CD4-positive, CD25-positive, alpha-beta regulatory T cell (primary cell): ENCODE data around the gene OR5AK2. TPM values are rescaled to one million over a fixed set of nuclear protein-coding genes. Genes with fewer than 3 reads are reported as not detected.

Experiments used
- ATAC-seq, 2 donors: fragments of 150-1000 bp; cut with Tn5 transposase; one replicate each; pipeline ENCODE4 v1.10.0; 2021; ENCODE audit warnings: low read depth in 2 of 2, moderate number of reproducible peaks in 2 of 2, moderate library complexity in 1 of 2
- DNase-seq, 3 donors: peaks; one replicate each; pipeline versions ENCODE4 v3.0.0 to v3.0.0-alpha.2; 2012 to 2022; ENCODE audit warnings: mixed read lengths in 1 of 3
- H3K27ac ChIP-seq: one replicate; pipeline ENCODE4 v1.7.0; 2013; ENCODE audit warnings: mild to moderate bottlenecking, low read length; ENCODE audit not compliant: insufficient read depth, poor library complexity, severe bottlenecking
- H3K27me3 ChIP-seq: one replicate; pipeline ENCODE4 v1.7.0; 2013; ENCODE audit warnings: low read length; ENCODE audit not compliant: control insufficient read depth, insufficient read depth
- H3K36me3 ChIP-seq: one replicate; pipeline ENCODE4 v1.7.0; 2013; ENCODE audit warnings: mild to moderate bottlenecking, low read length, moderate library complexity; ENCODE audit not compliant: control insufficient read depth, insufficient read depth
- H3K4me1 ChIP-seq: 2 replicates; pipeline ENCODE4 v1.7.0; 2013; ENCODE audit warnings: mild to moderate bottlenecking, low read length; ENCODE audit not compliant: insufficient read depth, control insufficient read depth, poor library complexity, severe bottlenecking
- H3K4me3 ChIP-seq: one replicate; pipeline ENCODE4 v1.7.0; 2013; ENCODE audit warnings: low read depth, mild to moderate bottlenecking, low read length, moderate library complexity
- H3K9me3 ChIP-seq, 2 experiments: 1 replicate in 1 of 2; 2 replicates in 1 of 2; pipeline ENCODE4 v1.7.0; 2013; ENCODE audit warnings: low read length in 2 of 2, mild to moderate bottlenecking in 1 of 2, moderate library complexity in 1 of 2; ENCODE audit not compliant: control insufficient read depth in 2 of 2
- H3K27ac Mint-ChIP-seq, 3 donors: one replicate each; pipeline ENCODE4 v1.8.0; 2020 to 2022; ENCODE audit warnings: mild to moderate bottlenecking in 3 of 3, mixed read lengths in 3 of 3, moderate library complexity in 2 of 3
- H3K27me3 Mint-ChIP-seq: one replicate; pipeline ENCODE4 v1.8.0; 2022; ENCODE audit warnings: mild to moderate bottlenecking, mixed read lengths
- H3K36me3 Mint-ChIP-seq: one replicate; pipeline ENCODE4 v1.8.0; 2020; ENCODE audit warnings: mixed read lengths
- H3K4me1 Mint-ChIP-seq, 4 donors: one replicate each; pipeline ENCODE4 v1.8.0; 2020 to 2022; ENCODE audit warnings: mixed read lengths in 4 of 4, mild to moderate bottlenecking in 1 of 4
- H3K4me3 Mint-ChIP-seq, 4 donors: one replicate each; pipeline ENCODE4 v1.8.0; 2020 to 2022; ENCODE audit warnings: mild to moderate bottlenecking in 4 of 4, mixed read lengths in 4 of 4, moderate library complexity in 3 of 4
- H3K9me3 Mint-ChIP-seq, 7 donors: one replicate each; pipeline ENCODE4 v1.8.0; 2020 to 2022; ENCODE audit warnings: mixed read lengths in 7 of 7, mild to moderate bottlenecking in 3 of 7, moderate library complexity in 2 of 7
- polyA plus RNA-seq, 4 donors: library from polyadenylated mRNA; unstranded; fragments of 300-500 nt; fragmentation: Illumina TruSeq; gene quantifications; one replicate each; pipeline ENCODE4 v1.2.3, GENCODE V29; 2021
- total RNA-seq: library from RNA; stranded (reverse); gene quantifications from one replicate; pipeline ENCODE4 v1.2.3, GENCODE V29; 2022

Gene OR5AK2
- total and polyA plus RNA-seq, 5 donors from 2014 or later: not detected

- no peaks in the 10 kb centered on the region for H3K27me3 Mint-ChIP-seq
These were observed 11.4 kb upstream of the OR5AK2 start for GRCh38 chr11:56977314-56977713.

GRCh38 chr11:56990702-56991101, 2.0 kb downstream of the OR5AK2 start:
- no peak overlapping the region for H3K27ac ChIP-seq
- Mint-ChIP-seq H3K4me3 (no peak overlapping the region), H3K4me1 (no peaks in the 10 kb centered on the region), H3K27ac (no peak overlapping the region), H3K27me3 (peaks cover 5% of the 10 kb centered on the region), H3K9me3 (peaks cover 0 to 39% (median 10%) of the 10 kb centered on the region in 7 donors), H3K36me3 (no peaks in the 10 kb centered on the region)
- ATAC-seq (no peak), DNase-seq (no peak)
- no peaks in the 10 kb centered on the region for H3K4me1 ChIP-seq
- no peaks in the 10 kb centered on the region for H3K27me3 ChIP-seq
- H3K9me3 ChIP-seq: peaks cover 2 to 8% of the 10 kb centered on the region in 2 experiments
- no peaks in the 10 kb centered on the region for H3K36me3 ChIP-seq
- no peak overlapping the region for H3K4me3 ChIP-seq

More at GRCh38 chr11:56977314-56977713, 11.4 kb upstream of the OR5AK2 start:
- Mint-ChIP-seq H3K27ac (no peak overlapping the region), H3K36me3 (no peaks in the 10 kb centered on the region), H3K4me3 (no peak overlapping the region), H3K9me3 (peaks cover 0 to 5% (median 3%) of the 10 kb centered on the region in 7 donors), H3K4me1 (no peaks in the 10 kb centered on the region)
- H3K4me1 ChIP-seq: no peaks in the 10 kb centered on the region
- H3K4me3 ChIP-seq: no peak overlapping the region
- H3K9me3 ChIP-seq: no peaks in the 10 kb centered on the region
- no peaks in the 10 kb centered on the region for H3K36me3 ChIP-seq
- H3K27ac ChIP-seq: no peak overlapping the region
- ATAC-seq (no peak), DNase-seq (no peak)
- H3K27me3 ChIP-seq: no peaks in the 10 kb centered on the region

GRCh38 chr11:56994532-56994931, 5.8 kb downstream of the OR5AK2 start:
- H3K27ac ChIP-seq: no peak overlapping the region
- H3K4me1 ChIP-seq: no peaks in the 10 kb centered on the region
- no peaks in the 10 kb centered on the region for H3K36me3 Mint-ChIP-seq
- H3K27me3 ChIP-seq: no peaks in the 10 kb centered on the region
- no peak overlapping the region for H3K27ac Mint-ChIP-seq
- H3K4me3 Mint-ChIP-seq: no peak overlapping the region
- DNase-seq: no peak
- no peaks in the 10 kb centered on the region for H3K36me3 ChIP-seq
- H3K4me3 ChIP-seq: no peak overlapping the region
- no peak for ATAC-seq
- peaks cover 5% of the 10 kb centered on the region for H3K27me3 Mint-ChIP-seq
- peaks cover 0 to 49% (median 9%) of the 10 kb centered on the region in 7 donors for H3K9me3 Mint-ChIP-seq
- peaks cover 5 to 15% of the 10 kb centered on the region in 2 experiments for H3K9me3 ChIP-seq
- no peaks in the 10 kb centered on the region for H3K4me1 Mint-ChIP-seq

GRCh38 chr11:57001674-57002401, 13.1 kb downstream of the OR5AK2 start:
- no peak for DNase-seq
- Histone ChIP-seq H3K4me3 (no peak overlapping the region), H3K27me3 (no peaks in the 10 kb centered on the region), H3K36me3 (no peaks in the 10 kb centered on the region), H3K27ac (no peak overlapping the region), H3K4me1 (no peaks in the 10 kb centered on the region), H3K9me3 (peaks cover 0 to 15% of the 10 kb centered on the region in 2 experiments)
- Mint-ChIP-seq H3K9me3 (peaks cover 0 to 8% (median 4%) of the 10 kb centered on the region in 7 donors), H3K27me3 (no peaks in the 10 kb centered on the region), H3K27ac (no peak overlapping the region), H3K36me3 (no peaks in the 10 kb centered on the region), H3K4me3 (no peak overlapping the region), H3K4me1 (no peaks in the 10 kb centered on the region)
- no peak for ATAC-seq

- Histone ChIP-seq H3K27me3 (no peaks in the 10 kb centered on the region), H3K36me3 (no peaks in the 10 kb centered on the region), H3K27ac (no peak overlapping the region), H3K4me3 (no peak overlapping the region), H3K4me1 (no peaks in the 10 kb centered on the region), H3K9me3 (no peaks in the 10 kb centered on the region)
- H3K4me1 Mint-ChIP-seq: no peaks in the 10 kb centered on the region
- H3K27me3 Mint-ChIP-seq: no peaks in the 10 kb centered on the region
- DNase-seq (no peak), ATAC-seq (no peak)
- no peak overlapping the region for H3K4me3 Mint-ChIP-seq
- no peak overlapping the region for H3K27ac Mint-ChIP-seq
- no peaks in the 10 kb centered on the region for H3K36me3 Mint-ChIP-seq
- H3K9me3 Mint-ChIP-seq: peaks cover 0 to 5% (median under 1%) of the 10 kb centered on the region in 7 donors
These were observed 19.7 kb downstream of the OR5AK2 start for GRCh38 chr11:57008373-57008772.

- no peaks in the 10 kb centered on the region for H3K27me3 ChIP-seq
- H3K4me1 Mint-ChIP-seq: no peaks in the 10 kb centered on the region
These were observed 27.0 kb downstream of the OR5AK2 start for GRCh38 chr11:57015679-57016078.

GRCh38 chr11:57031556-57031955, 42.8 kb downstream of the OR5AK2 start:
- Histone ChIP-seq H3K36me3 (no peaks in the 10 kb centered on the region), H3K27me3 (no peaks in the 10 kb centered on the region), H3K9me3 (peaks cover 0 to 2% of the 10 kb centered on the region in 2 experiments), H3K4me1 (no peaks in the 10 kb centered on the region), H3K27ac (no peak overlapping the region), H3K4me3 (no peak overlapping the region)
- ATAC-seq (no peak), DNase-seq (no peak)
- H3K27ac Mint-ChIP-seq: no peak overlapping the region
- H3K27me3 Mint-ChIP-seq: no peaks in the 10 kb centered on the region
- peaks cover 0 to 7% (median 1%) of the 10 kb centered on the region in 7 donors for H3K9me3 Mint-ChIP-seq
- H3K4me3 Mint-ChIP-seq: no peak overlapping the region
- no peaks in the 10 kb centered on the region for H3K36me3 Mint-ChIP-seq
- no peaks in the 10 kb centered on the region for H3K4me1 Mint-ChIP-seq

More at GRCh38 chr11:57015679-57016078, 27.0 kb downstream of the OR5AK2 start:
- H3K36me3 ChIP-seq: no peaks in the 10 kb centered on the region
- H3K4me3 ChIP-seq: no peak overlapping the region
- H3K27ac Mint-ChIP-seq: no peak overlapping the region
- peaks cover 0 to 12% (median 2%) of the 10 kb centered on the region in 7 donors for H3K9me3 Mint-ChIP-seq
- no peak for DNase-seq
- H3K36me3 Mint-ChIP-seq: no peaks in the 10 kb centered on the region
- H3K27ac ChIP-seq: no peak overlapping the region
- no peaks in the 10 kb centered on the region for H3K27me3 Mint-ChIP-seq
- no peak overlapping the region for H3K4me3 Mint-ChIP-seq
- H3K9me3 ChIP-seq: no peaks in the 10 kb centered on the region
- no peak for ATAC-seq
- H3K4me1 ChIP-seq: no peaks in the 10 kb centered on the region
